GM21786 (cell line): Measurements from ENCODE around the gene GPR32.
"Not testable (repeated sequence)": the region's sequence is repeated elsewhere in the genome, so short reads cannot be mapped to it uniquely, and the experiment has no call there.

Experiments used
- ATAC-seq: cut with Tn5 transposase; IDR thresholded peaks from one replicate; pipeline ENCODE4 v1.9.1; 2021; ENCODE audit not compliant: unreplicated experiment

GPR32 gene, protein sequence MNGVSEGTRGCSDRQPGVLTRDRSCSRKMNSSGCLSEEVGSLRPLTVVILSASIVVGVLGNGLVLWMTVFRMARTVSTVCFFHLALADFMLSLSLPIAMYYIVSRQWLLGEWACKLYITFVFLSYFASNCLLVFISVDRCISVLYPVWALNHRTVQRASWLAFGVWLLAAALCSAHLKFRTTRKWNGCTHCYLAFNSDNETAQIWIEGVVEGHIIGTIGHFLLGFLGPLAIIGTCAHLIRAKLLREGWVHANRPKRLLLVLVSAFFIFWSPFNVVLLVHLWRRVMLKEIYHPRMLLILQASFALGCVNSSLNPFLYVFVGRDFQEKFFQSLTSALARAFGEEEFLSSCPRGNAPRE

GRCh38 chr19:50770164-50770563, at the start of gene GPR32:
TSS of gene GPR32 (plus strand) at chr19:50770464. CDS start at chr19:50770601, 137 bp downstream.
- not testable (repeated sequence) for ATAC-seq

- no peak for ATAC-seq
These were observed 49.3 kb upstream of the GPR32 start for GRCh38 chr19:50720921-50721381.

DNA sequence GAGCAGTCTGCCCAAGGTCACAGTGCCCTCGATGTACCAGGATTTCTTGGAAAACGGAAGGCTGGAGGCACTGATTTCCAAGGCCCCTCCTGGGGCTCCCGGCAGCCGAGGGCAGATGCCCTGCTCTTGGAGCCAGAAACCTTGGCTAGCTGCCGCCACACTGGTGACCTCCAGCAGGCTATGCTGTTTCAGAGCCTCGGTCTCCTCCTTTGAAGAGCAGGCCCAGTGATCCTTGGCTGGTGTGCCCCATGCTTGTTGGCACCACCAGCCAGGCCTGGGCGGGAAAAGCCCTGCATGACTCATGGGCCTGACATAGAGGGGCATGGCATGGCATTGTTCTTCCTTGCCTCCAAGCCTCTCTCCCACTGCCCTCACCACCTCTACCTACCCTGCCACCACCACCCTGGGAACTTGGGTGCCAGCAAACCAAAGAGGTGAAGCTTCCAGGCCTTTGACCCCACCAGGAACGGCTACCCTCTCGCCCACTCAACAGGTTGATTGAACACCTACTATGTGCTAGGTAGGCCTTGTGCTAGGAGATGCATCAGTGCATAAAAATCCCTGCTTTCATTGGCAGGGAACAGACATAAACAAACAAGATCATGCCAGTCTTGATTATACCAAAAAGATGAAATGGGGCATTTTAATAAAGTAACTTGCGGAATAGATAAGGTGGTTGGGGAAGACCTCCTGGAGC, 48.7 kb upstream of the GPR32 start:
- no peak for ATAC-seq

- ATAC-seq: no peak
These were observed 47.9 kb upstream of the GPR32 start for GRCh38 chr19:50722201-50723013.

- no peak for ATAC-seq
These were observed 47.2 kb upstream of the GPR32 start, which contains the start of gene CLEC11A for GRCh38 chr19:50723069-50723468. TSS of gene CLEC11A (plus strand) at chr19:50723364. CDS start at chr19:50723526, 162 bp downstream.

- no peak for ATAC-seq
These were observed 46.3 kb upstream of the GPR32 start for GRCh38 chr19:50723735-50724521.

- peak; percentile 76 for ATAC-seq
These were observed 45.6 kb upstream of the GPR32 start for GRCh38 chr19:50724522-50725217.

DNA sequence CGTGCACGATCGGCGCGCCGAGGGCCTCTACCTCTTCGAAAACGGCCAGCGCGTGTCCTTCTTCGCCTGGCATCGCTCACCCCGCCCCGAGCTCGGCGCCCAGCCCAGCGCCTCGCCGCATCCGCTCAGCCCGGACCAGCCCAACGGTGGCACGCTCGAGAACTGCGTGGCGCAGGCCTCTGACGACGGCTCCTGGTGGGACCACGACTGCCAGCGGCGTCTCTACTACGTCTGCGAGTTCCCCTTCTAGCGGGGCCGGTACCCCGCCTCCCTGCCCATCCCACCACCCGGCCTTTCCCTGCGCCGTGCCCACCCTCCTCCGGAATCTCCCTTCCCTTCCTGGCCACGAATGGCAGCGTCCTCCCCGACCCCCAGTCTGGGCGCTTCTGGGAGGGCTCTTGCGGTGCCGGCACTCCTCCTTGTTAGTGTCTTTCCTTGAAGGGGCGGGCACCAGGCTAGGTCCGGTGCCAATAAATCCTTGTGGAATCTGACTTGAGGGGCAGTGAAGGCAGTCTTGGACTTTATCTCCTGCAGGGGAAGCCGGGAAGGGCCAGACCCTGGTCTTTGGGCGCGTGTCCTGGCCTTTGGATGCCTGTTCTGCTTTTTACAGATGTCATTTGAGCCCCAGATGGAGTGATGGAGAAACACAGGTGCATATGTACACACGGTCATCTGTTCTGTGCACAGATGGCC, 44.9 kb upstream of the GPR32 start:
- no peak for ATAC-seq

- no peak for ATAC-seq
These were observed 44.4 kb upstream of the GPR32 start for GRCh38 chr19:50725911-50726230.

DNA sequence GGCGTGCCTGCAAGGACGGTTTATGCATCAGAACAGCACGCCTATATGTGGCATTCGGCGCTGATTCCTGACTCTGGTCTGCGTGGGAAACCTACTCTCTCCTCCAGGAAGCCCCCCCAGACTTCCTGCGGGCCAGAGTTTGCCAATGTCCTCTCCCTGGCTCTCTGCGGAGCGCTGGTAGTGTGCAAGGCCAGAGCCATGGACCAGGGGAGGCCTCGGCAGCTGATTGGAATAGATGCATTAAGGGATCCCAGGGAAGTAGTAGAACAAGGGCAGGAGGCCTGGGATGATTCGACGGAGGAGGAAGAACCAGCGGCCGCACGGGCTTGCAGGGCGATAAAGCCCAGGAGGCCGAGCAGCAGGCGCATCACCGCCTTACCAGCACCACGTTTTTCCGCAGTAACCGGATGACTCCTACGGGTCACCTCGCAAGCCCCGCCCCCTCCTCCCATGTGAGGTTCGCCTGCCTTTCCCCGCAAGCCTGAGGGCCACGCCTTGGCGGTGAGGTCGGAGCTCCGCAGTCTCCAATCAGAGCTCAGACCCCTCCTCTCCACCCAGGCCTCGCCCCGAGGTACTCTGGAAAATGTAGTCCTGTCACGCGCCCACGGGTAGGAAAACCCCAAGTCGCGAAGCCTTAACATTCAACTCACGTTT, 42.1 kb upstream of the GPR32 start:
- ATAC-seq: no peak

DNA sequence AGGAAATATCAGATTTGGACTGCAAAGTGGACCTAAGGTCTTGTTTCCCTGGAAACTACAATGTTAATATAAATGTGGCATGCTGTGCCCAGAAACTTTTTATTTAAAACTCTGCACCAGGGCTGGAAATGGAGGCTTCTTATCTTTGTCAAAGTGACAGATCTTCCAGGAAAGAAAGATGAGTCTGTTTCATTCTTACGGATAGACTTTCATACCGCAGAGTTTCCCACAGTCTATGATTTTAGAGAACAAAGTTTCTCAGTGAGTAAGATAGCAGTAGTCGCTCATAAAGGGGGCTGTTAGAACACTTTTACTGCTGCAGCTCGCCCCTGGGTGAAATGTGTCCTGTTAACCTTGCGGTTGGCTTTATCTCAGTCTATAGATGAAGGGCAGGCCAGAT, 40.4 kb upstream of the GPR32 start:
- no peak for ATAC-seq

DNA sequence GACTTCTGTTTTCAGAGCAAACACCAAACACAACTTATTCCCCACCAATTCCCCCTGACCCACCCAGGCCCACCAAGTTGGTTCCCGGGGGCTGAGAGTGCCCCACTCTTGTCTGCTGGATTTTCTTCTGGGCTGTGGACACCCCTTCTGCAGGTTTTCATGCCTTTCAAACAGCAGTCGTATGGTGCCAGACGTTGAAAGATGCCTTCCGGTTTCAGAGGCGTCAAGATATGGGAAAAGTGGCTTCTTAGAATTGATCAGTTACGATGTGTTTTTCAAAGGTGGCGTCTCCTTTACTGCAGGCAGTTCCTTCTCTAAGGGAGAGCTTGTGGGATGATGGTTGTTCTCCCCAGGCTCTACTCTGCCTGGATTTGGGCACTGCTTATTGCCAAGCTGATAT, 34.4 kb upstream of the GPR32 start:
- ATAC-seq: no peak

DNA sequence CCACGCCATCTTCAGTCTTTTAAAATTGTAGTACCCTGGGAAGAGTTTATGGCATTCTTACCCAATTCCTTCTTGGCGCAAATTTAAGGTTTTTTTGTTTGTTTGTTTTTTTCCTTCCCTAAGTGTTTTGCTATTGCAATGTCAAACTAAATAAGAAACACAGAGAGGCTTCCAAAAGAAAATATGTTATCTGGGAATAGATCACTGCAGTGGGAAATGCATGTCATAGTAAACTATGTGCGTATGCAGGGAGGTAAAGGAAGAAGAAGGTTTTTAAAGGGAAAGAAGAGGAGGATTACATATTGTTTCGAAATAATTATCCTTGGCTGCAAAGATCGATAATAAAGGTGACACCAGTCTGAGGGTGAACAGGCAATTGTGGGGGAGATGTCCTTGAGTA, 33.9 kb upstream of the GPR32 start:
- ATAC-seq: no peak

DNA sequence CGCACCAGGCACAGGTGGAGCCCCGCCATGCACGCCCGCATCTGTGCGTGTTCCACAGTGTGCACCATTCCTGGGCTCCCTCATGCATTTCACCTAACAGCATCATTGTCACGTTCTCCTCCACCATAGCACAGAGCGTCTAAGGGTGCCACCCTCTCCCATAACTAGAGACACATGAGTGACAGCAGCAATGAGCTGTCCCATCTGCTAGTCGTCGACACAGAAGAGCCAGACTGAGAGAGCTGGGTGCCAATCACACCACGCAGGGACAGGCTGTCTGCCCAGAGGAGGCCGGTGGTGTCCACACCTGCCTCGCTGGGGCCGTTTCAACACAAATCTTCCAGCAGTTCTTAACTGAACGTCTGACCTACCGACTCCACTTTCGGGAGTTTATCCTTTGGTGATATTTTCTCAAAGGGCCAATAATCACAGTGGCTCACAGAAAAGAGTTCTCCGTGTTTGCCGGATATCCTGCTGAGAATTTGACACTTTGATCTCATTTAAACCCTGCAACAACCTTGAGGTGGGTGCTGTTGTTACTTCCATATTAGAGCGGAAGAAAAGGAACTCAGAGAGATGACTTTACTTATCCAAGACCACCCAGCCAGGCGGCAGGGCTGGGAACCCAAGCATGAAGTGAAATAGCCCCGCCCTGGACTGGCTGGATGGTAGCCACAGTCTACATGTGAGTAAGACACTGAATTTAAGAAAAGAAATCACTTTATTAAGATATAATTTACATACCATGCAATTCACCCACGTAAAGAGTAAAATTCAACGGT, 30.9 kb upstream of the GPR32 start:
- ATAC-seq: no peak

DNA sequence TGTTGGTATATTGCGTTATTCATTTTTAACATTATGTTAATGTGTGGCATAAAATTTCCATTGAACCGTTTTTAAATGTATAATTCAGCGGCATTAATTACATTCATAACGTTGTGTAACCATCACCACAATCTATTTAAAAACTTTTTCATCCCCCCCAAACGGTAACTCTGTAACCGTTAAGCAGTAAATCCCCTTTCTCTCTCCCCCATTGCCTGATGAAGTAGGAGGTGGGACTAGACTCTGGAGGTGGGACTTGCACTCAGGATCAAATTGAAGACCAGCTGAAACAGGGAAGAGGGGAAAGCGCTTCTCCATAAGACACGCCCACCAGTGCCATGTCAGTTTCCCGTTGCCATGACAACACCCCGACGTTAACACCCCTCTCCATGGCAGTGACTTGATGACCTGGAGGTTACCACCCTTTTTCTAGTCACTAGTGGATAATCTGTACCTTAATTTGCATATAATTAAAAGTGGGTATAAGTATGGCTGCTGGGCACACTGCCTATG, 30.3 kb upstream of the GPR32 start:
- ATAC-seq: no peak

DNA sequence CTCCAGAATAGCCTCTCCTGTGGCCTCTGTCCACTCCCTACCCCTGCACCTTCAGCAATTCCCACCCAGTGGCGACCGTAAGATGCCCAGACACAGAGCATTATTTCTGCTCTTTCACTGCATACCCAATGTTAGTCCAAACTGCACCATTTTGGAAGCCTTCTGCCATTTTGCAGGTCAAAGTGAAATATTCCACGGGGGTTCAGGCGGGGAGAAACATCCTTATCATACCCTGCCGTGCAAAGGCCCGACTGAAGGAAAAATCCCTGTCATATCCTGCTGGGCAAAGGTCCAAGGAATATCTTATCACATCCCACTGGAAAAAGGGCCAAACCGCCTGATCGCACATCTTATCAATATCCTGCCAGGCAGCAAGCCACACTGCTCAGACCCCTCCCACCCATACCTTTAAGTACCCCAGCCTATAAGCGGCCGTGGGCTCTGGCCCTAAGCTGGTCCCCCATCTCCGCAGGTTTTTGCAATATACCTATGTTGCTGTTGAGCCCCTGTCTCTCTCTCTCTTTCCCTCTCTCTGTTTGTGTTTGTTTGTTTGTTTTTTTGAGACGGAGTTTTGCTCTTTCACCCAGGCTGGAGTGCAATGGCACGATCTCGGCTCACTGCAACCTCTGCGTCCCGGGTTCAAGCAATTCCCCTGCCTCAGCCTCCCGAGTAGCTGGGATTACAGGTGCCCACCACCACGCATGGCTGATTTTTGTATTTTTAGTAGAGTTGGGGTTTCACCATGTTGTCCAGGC, 28.9 kb upstream of the GPR32 start:
- no peak for ATAC-seq

GRCh38 chr19:50743537-50743936, 26.7 kb upstream of the GPR32 start:
- ATAC-seq: no peak
